Endodermal cell (in vitro differentiated cells): ENCODE results near the gene BPI. TPM values are rescaled to one million over a fixed set of nuclear protein-coding genes. Genes with fewer than 3 reads are reported as not detected.

ENCODE experiments used
- DNase-seq: peaks from one replicate; pipeline ENCODE4 v3.0.0-alpha.2; 2017
- H3K27ac ChIP-seq: 2 replicates; pipeline ENCODE4 v1.5.1; 2013; ENCODE audit warnings: mild to moderate bottlenecking, low read depth, low read length, moderate library complexity
- H3K27me3 ChIP-seq: 2 replicates; pipeline ENCODE4 v1.6.1; 2013; ENCODE audit warnings: mild to moderate bottlenecking, low read length, moderate library complexity; ENCODE audit not compliant: insufficient read depth, control insufficient read depth, poor library complexity, severe bottlenecking
- H3K36me3 ChIP-seq: 2 replicates; pipeline ENCODE4 v1.7.0; 2013; ENCODE audit warnings: mild to moderate bottlenecking, low read length, moderate library complexity; ENCODE audit not compliant: control insufficient read depth, insufficient read depth
- H3K4me1 ChIP-seq: one replicate; pipeline ENCODE4 v1.7.0; 2013; ENCODE audit warnings: low read length; ENCODE audit not compliant: control insufficient read depth, insufficient read depth
- H3K4me3 ChIP-seq: 2 replicates; pipeline ENCODE4 v1.5.1; 2013; ENCODE audit warnings: mild to moderate bottlenecking, low read length, moderate library complexity
- H3K9ac ChIP-seq: 2 replicates; pipeline ENCODE4 v1.6.1; 2013; ENCODE audit warnings: mild to moderate bottlenecking, low read length, moderate library complexity; ENCODE audit not compliant: poor library complexity, severe bottlenecking; ENCODE audit errors: extremely low read depth
- H3K9me3 ChIP-seq: 2 replicates; pipeline ENCODE4 v1.6.1; 2013; ENCODE audit warnings: mild to moderate bottlenecking, low read length, moderate library complexity; ENCODE audit not compliant: control insufficient read depth
- H3K27ac Mint-ChIP-seq: 2 replicates; pipeline ENCODE4 v1.8.0; 2020; ENCODE audit warnings: mixed read lengths
- H3K27me3 Mint-ChIP-seq: 2 replicates; pipeline ENCODE4 v1.8.0; 2021; ENCODE audit warnings: mild to moderate bottlenecking, mixed read lengths; ENCODE audit not compliant: insufficient read depth
- H3K36me3 Mint-ChIP-seq: 2 replicates; pipeline ENCODE4 v1.8.0; 2020; ENCODE audit warnings: low read depth, mixed read lengths
- H3K4me1 Mint-ChIP-seq: 2 replicates; pipeline ENCODE4 v1.8.0; 2020; ENCODE audit warnings: mixed read lengths
- H3K4me3 Mint-ChIP-seq: 2 replicates; pipeline ENCODE4 v1.8.0; 2020; ENCODE audit warnings: mild to moderate bottlenecking, moderate library complexity, mixed read lengths
- H3K9me3 Mint-ChIP-seq: 2 replicates; pipeline ENCODE4 v1.8.0; 2020; ENCODE audit warnings: mild to moderate bottlenecking, mixed read lengths
- CTCF ChIP-seq: fragments of 200-600 bp; sonication (generic); conservative IDR thresholded peaks from 2 replicates; pipeline ENCODE4 v1.5.0; 2021; ENCODE audit warnings: antibody characterized with exemption, mild to moderate bottlenecking
- WGBS, 2 experiments: methylation state at CpG; one replicate each; pipeline versions ENCODE4 v1.1.5 to v1.1.7; 2013; ENCODE audit warnings: missing lambda C conversion rate in 2 of 2, mixed read lengths in 1 of 2; ENCODE audit not compliant: insufficient coverage in 1 of 2, insufficient read length in 1 of 2; 5-methylcytosine and 5-hydroxymethylcytosine counted together
- total RNA-seq, 2 donors: library from RNA; stranded (reverse); fragmentation: NEBNext Ultra II Directional in 1 of 2; extraction: Animal tissue kit (Norgen Biotek cat#: 25700) in 1 of 2; gene quantifications; 2 replicates in 1 of 2; 3 replicates in 1 of 2; pipeline ENCODE4 v1.2.1, GENCODE V29; 2021

The BPI gene
- total RNA-seq, 2 donors from 2014 or later, result not detected

GRCh38 chr20:38316341-38316740, 12.4 kb downstream of the BPI start:
- H3K36me3 ChIP-seq, result no peaks in the 10 kb centered on the region
- H3K27me3 ChIP-seq, result peaks cover 2% of the 10 kb centered on the region
- no peak overlapping the region for H3K4me3 Mint-ChIP-seq
- no peaks in the 10 kb centered on the region for H3K36me3 Mint-ChIP-seq
- no peaks in the 10 kb centered on the region for H3K4me1 Mint-ChIP-seq
- no peaks in the 10 kb centered on the region for H3K4me1 ChIP-seq
- H3K27ac Mint-ChIP-seq, result no peak overlapping the region
- no peak overlapping the region for H3K27ac ChIP-seq
- no peak for TF ChIP-seq CTCF
- DNase-seq, result no peak
- H3K27me3 Mint-ChIP-seq, result peaks cover 25% of the 10 kb centered on the region
- no peaks in the 10 kb centered on the region for H3K9me3 ChIP-seq
- H3K9me3 Mint-ChIP-seq, result no peaks in the 10 kb centered on the region
- WGBS, 2 experiments, result 89 to 100% methylated on average over 3 to 4 of the region's 4 CpGs
- H3K9ac ChIP-seq, result no peak overlapping the region
- no peak overlapping the region for H3K4me3 ChIP-seq

- WGBS, 2 experiments, result 85 to 90% methylated on average over 2 to 3 of the region's 3 CpGs
- H3K9ac ChIP-seq, result no peak overlapping the region
- Mint-ChIP-seq H3K27ac (no peak overlapping the region), H3K27me3 (peaks cover 24% of the 10 kb centered on the region), H3K4me1 (no peaks in the 10 kb centered on the region), H3K36me3 (no peaks in the 10 kb centered on the region), H3K9me3 (no peaks in the 10 kb centered on the region), H3K4me3 (no peak overlapping the region)
- peaks cover 4% of the 10 kb centered on the region for H3K27me3 ChIP-seq
- H3K4me3 ChIP-seq, result no peak overlapping the region
- H3K27ac ChIP-seq, result no peak overlapping the region
- no peaks in the 10 kb centered on the region for H3K36me3 ChIP-seq
- no peak for TF ChIP-seq CTCF
- H3K9me3 ChIP-seq, result no peaks in the 10 kb centered on the region
- DNase-seq, result no peak
- no peaks in the 10 kb centered on the region for H3K4me1 ChIP-seq
Measured at GRCh38 chr20:38317422-38317821, 13.5 kb downstream of the BPI start.

- Mint-ChIP-seq H3K36me3 (no peaks in the 10 kb centered on the region), H3K27ac (no peak overlapping the region), H3K4me3 (no peak overlapping the region), H3K9me3 (no peaks in the 10 kb centered on the region), H3K4me1 (no peaks in the 10 kb centered on the region), H3K27me3 (peaks cover 24% of the 10 kb centered on the region)
- DNase-seq, result no peak
- H3K9me3 ChIP-seq, result no peaks in the 10 kb centered on the region
- peaks cover 8% of the 10 kb centered on the region for H3K27me3 ChIP-seq
- no peaks in the 10 kb centered on the region for H3K36me3 ChIP-seq
- no peaks in the 10 kb centered on the region for H3K4me1 ChIP-seq
- TF ChIP-seq CTCF, result no peak
- H3K9ac ChIP-seq, result no peak overlapping the region
- no peak overlapping the region for H3K4me3 ChIP-seq
- 78 to 79% methylated on average over 2 to 6 of the region's 6 CpGs for WGBS, 2 experiments
- no peak overlapping the region for H3K27ac ChIP-seq
Measured at GRCh38 chr20:38320221-38320620, 16.3 kb downstream of the BPI start.
